Measurements from ENCODE around the gene TMTC2.

TMTC2 gene

GRCh38 chr12:82826505-82826904 is 139.8 kb downstream of the TMTC2 start:
- H3K9ac ChIP-seq (ENCODE audit: low read length) = no peak overlapping the region
- no peak overlapping the region for H2AK5ac ChIP-seq (ENCODE audit: low read length)
- no peak overlapping the region for H3K14ac ChIP-seq (ENCODE audit: low read length)
- no peak overlapping the region for H3K27ac ChIP-seq (ENCODE audit: low read depth, low read length)
- H3K4ac ChIP-seq (ENCODE audit: low read depth, low read length) = no peak overlapping the region
- no peak overlapping the region for H4K91ac ChIP-seq (ENCODE audit: low read depth, low read length)
- H3K36me3 ChIP-seq (ENCODE audit: control insufficient read depth in 1 of 2, insufficient read depth in 2 of 2, low read length in 2 of 2) = peaks cover 0 to 2% of the 10 kb centered on the region in 2 experiments
- no peak overlapping the region for H3K23ac ChIP-seq (ENCODE audit: low read length)
- no peak overlapping the region for H4K12ac ChIP-seq (ENCODE audit: low read depth, low read length)
- H3K9me3 ChIP-seq (ENCODE audit: insufficient read depth, low read depth, low read length) = no peaks in the 10 kb centered on the region
- no peak for DNase-seq
- H3K18ac ChIP-seq (ENCODE audit: low read length) = no peak overlapping the region
- H2BK5ac ChIP-seq (ENCODE audit: low read depth, low read length, poor library complexity) = no peak overlapping the region
- peaks cover 0 to 1% of the 10 kb centered on the region in 2 experiments for H3K4me1 ChIP-seq (ENCODE audit: control insufficient read depth in 1 of 2, insufficient read depth in 2 of 2, low read length in 2 of 2)
- H3K79me1 ChIP-seq (ENCODE audit: low read length) = peaks cover 2% of the 10 kb centered on the region
- H2BK120ac ChIP-seq (ENCODE audit: insufficient read depth, low read length, poor library complexity) = no peak overlapping the region
- H3K4me3 ChIP-seq (ENCODE audit: low read depth, low read length) = no peak overlapping the region
- no peaks in the 10 kb centered on the region for H3K27me3 ChIP-seq (ENCODE audit: insufficient read depth, low read length)
- no peak overlapping the region for H2AFZ ChIP-seq (ENCODE audit: insufficient read depth, low read length, poor library complexity)
- no peak overlapping the region for H2BK12ac ChIP-seq (ENCODE audit: low read length)
- H4K8ac ChIP-seq (ENCODE audit: low read depth, low read length) = no peak overlapping the region
- no peaks in the 10 kb centered on the region for H3K79me2 ChIP-seq (ENCODE audit: control insufficient read depth, insufficient read depth, low read length, poor library complexity)
- H3K4me2 ChIP-seq (ENCODE audit: low read length) = no peak overlapping the region

- no CpG with 5 or more reads among the region's 2 CpGs for WGBS (ENCODE audit: extremely low coverage, insufficient coverage, insufficient read length)
- H3K79me2 ChIP-seq (ENCODE audit: control insufficient read depth, insufficient read depth, low read length, poor library complexity) = no peaks in the 10 kb centered on the region
- H2BK5ac ChIP-seq (ENCODE audit: low read depth, low read length, poor library complexity) = no peak overlapping the region
- no peak overlapping the region for H3K18ac ChIP-seq (ENCODE audit: low read length)
- H2AK5ac ChIP-seq (ENCODE audit: low read length) = no peak overlapping the region
- peaks cover 0 to 3% of the 10 kb centered on the region in 2 experiments for H3K4me1 ChIP-seq (ENCODE audit: control insufficient read depth in 1 of 2, insufficient read depth in 2 of 2, low read length in 2 of 2)
- no peak overlapping the region for H3K23ac ChIP-seq (ENCODE audit: low read length)
- H2BK12ac ChIP-seq (ENCODE audit: low read length) = no peak overlapping the region
- H4K91ac ChIP-seq (ENCODE audit: low read depth, low read length) = no peak overlapping the region
- no peak overlapping the region for H3K4ac ChIP-seq (ENCODE audit: low read depth, low read length)
- no peak overlapping the region for H3K4me2 ChIP-seq (ENCODE audit: low read length)
- no peak overlapping the region for H3K27ac ChIP-seq (ENCODE audit: low read depth, low read length)
- no peak for DNase-seq
- peaks cover 0 to 2% of the 10 kb centered on the region in 2 experiments for H3K36me3 ChIP-seq (ENCODE audit: control insufficient read depth in 1 of 2, insufficient read depth in 2 of 2, low read length in 2 of 2)
- H2AFZ ChIP-seq (ENCODE audit: insufficient read depth, low read length, poor library complexity) = no peak overlapping the region
- H3K79me1 ChIP-seq (ENCODE audit: low read length) = peaks cover 4% of the 10 kb centered on the region
- H3K9ac ChIP-seq (ENCODE audit: low read length) = no peak overlapping the region
- H3K27me3 ChIP-seq (ENCODE audit: insufficient read depth, low read length) = no peaks in the 10 kb centered on the region
- no peak overlapping the region for H2BK120ac ChIP-seq (ENCODE audit: insufficient read depth, low read length, poor library complexity)
- H3K9me3 ChIP-seq (ENCODE audit: insufficient read depth, low read depth, low read length) = no peaks in the 10 kb centered on the region
- no peak overlapping the region for H4K12ac ChIP-seq (ENCODE audit: low read depth, low read length)
- no peak overlapping the region for H3K4me3 ChIP-seq (ENCODE audit: low read depth, low read length)
- no peak overlapping the region for H4K8ac ChIP-seq (ENCODE audit: low read depth, low read length)
- no peak overlapping the region for H3K14ac ChIP-seq (ENCODE audit: low read length)
Measured at GRCh38 chr12:82832096-82832495, 145.4 kb downstream of the TMTC2 start.

- no peak overlapping the region for H2AK5ac ChIP-seq (ENCODE audit: low read length)
- H3K79me1 ChIP-seq (ENCODE audit: low read length) = peaks cover 4% of the 10 kb centered on the region
- no peak overlapping the region for H2BK120ac ChIP-seq (ENCODE audit: insufficient read depth, low read length, poor library complexity)
- no peaks in the 10 kb centered on the region for H3K9me3 ChIP-seq (ENCODE audit: insufficient read depth, low read depth, low read length)
- H4K91ac ChIP-seq (ENCODE audit: low read depth, low read length) = no peak overlapping the region
- H2BK12ac ChIP-seq (ENCODE audit: low read length) = no peak overlapping the region
- H3K79me2 ChIP-seq (ENCODE audit: control insufficient read depth, insufficient read depth, low read length, poor library complexity) = no peaks in the 10 kb centered on the region
- WGBS (ENCODE audit: extremely low coverage, insufficient coverage, insufficient read length) = no CpG with 5 or more reads among the region's 3 CpGs
- no peak overlapping the region for H3K9ac ChIP-seq (ENCODE audit: low read length)
- no peak overlapping the region for H3K4ac ChIP-seq (ENCODE audit: low read depth, low read length)
- no peak overlapping the region for H2BK5ac ChIP-seq (ENCODE audit: low read depth, low read length, poor library complexity)
- H2AFZ ChIP-seq (ENCODE audit: insufficient read depth, low read length, poor library complexity) = no peak overlapping the region
- no peak overlapping the region for H3K27ac ChIP-seq (ENCODE audit: low read depth, low read length)
- no peak for DNase-seq
- no peak overlapping the region for H3K14ac ChIP-seq (ENCODE audit: low read length)
- H3K27me3 ChIP-seq (ENCODE audit: insufficient read depth, low read length) = no peaks in the 10 kb centered on the region
- no peak overlapping the region for H3K4me3 ChIP-seq (ENCODE audit: low read depth, low read length)
- no peak overlapping the region for H4K8ac ChIP-seq (ENCODE audit: low read depth, low read length)
- H3K4me2 ChIP-seq (ENCODE audit: low read length) = no peak overlapping the region
- no peak overlapping the region for H3K23ac ChIP-seq (ENCODE audit: low read length)
- H4K12ac ChIP-seq (ENCODE audit: low read depth, low read length) = no peak overlapping the region
- no peak overlapping the region for H3K18ac ChIP-seq (ENCODE audit: low read length)
- peaks cover 0 to 2% of the 10 kb centered on the region in 2 experiments for H3K36me3 ChIP-seq (ENCODE audit: control insufficient read depth in 1 of 2, insufficient read depth in 2 of 2, low read length in 2 of 2)
- H3K4me1 ChIP-seq (ENCODE audit: control insufficient read depth in 1 of 2, insufficient read depth in 2 of 2, low read length in 2 of 2) = peaks cover 0 to 3% of the 10 kb centered on the region in 2 experiments
Measured at GRCh38 chr12:82832981-82833380, 146.3 kb downstream of the TMTC2 start.

GRCh38 chr12:82833481-82833880 is 146.8 kb downstream of the TMTC2 start:
- H3K23ac ChIP-seq (ENCODE audit: low read length) = no peak overlapping the region
- no peak overlapping the region for H3K27ac ChIP-seq (ENCODE audit: low read depth, low read length)
- no peak overlapping the region for H3K4ac ChIP-seq (ENCODE audit: low read depth, low read length)
- H4K8ac ChIP-seq (ENCODE audit: low read depth, low read length) = no peak overlapping the region
- no peak overlapping the region for H4K91ac ChIP-seq (ENCODE audit: low read depth, low read length)
- DNase-seq = no peak
- no peaks in the 10 kb centered on the region for H3K27me3 ChIP-seq (ENCODE audit: insufficient read depth, low read length)
- no peak overlapping the region for H3K14ac ChIP-seq (ENCODE audit: low read length)
- H3K9ac ChIP-seq (ENCODE audit: low read length) = no peak overlapping the region
- no CpG with 5 or more reads among the region's 1 CpG for WGBS (ENCODE audit: extremely low coverage, insufficient coverage, insufficient read length)
- H3K79me2 ChIP-seq (ENCODE audit: control insufficient read depth, insufficient read depth, low read length, poor library complexity) = no peaks in the 10 kb centered on the region
- H3K4me1 ChIP-seq (ENCODE audit: control insufficient read depth in 1 of 2, insufficient read depth in 2 of 2, low read length in 2 of 2) = peaks cover 0 to 3% of the 10 kb centered on the region in 2 experiments
- no peaks in the 10 kb centered on the region for H3K36me3 ChIP-seq (ENCODE audit: control insufficient read depth in 1 of 2, insufficient read depth in 2 of 2, low read length in 2 of 2)
- H2BK120ac ChIP-seq (ENCODE audit: insufficient read depth, low read length, poor library complexity) = no peak overlapping the region
- H3K18ac ChIP-seq (ENCODE audit: low read length) = no peak overlapping the region
- no peak overlapping the region for H2BK12ac ChIP-seq (ENCODE audit: low read length)
- peaks cover 2% of the 10 kb centered on the region for H3K79me1 ChIP-seq (ENCODE audit: low read length)
- no peak overlapping the region for H2BK5ac ChIP-seq (ENCODE audit: low read depth, low read length, poor library complexity)
- H2AK5ac ChIP-seq (ENCODE audit: low read length) = no peak overlapping the region
- no peak overlapping the region for H2AFZ ChIP-seq (ENCODE audit: insufficient read depth, low read length, poor library complexity)
- H3K4me3 ChIP-seq (ENCODE audit: low read depth, low read length) = no peak overlapping the region
- H3K9me3 ChIP-seq (ENCODE audit: insufficient read depth, low read depth, low read length) = no peaks in the 10 kb centered on the region
- H3K4me2 ChIP-seq (ENCODE audit: low read length) = no peak overlapping the region
- no peak overlapping the region for H4K12ac ChIP-seq (ENCODE audit: low read depth, low read length)
